GM12878 (cell line): ENCODE measurements around the gene DNAAF1. TPM values are rescaled to one million over a fixed set of nuclear protein-coding genes. Genes with fewer than 3 reads are reported as not detected.

Experiments used
- ATAC-seq: fragments of 200-7000 bp; cut with Tn5 transposase; 3 replicates; pipeline ENCODE4 v1.9.1; 2020; ENCODE audit warnings: mild to moderate bottlenecking, moderate library complexity
- BruUV-seq: library from RNA; stranded (reverse); fragments of 400-500 nt; replicated peaks from 2 replicates; lab custom pipeline; 2021; lab: Mats Ljungman, UMichigan
- CTCF ChIA-PET: fragments of 300-600 bp; sonication (Branson Sonifier 250); formaldehyde crosslinking; extraction: SDS; loops from one replicate; lab custom pipeline; 2021; ENCODE audit warnings: inconsistent platforms; lab: Yijun Ruan, JAX
- POLR2A ChIA-PET: fragments of 350-600 bp; formaldehyde crosslinking; extraction: SDS; loops from one replicate; lab custom pipeline; 2021; ENCODE audit warnings: inconsistent platforms; lab: Charles Lee
- RAD21 ChIA-PET: fragments of 300-600 bp; sonication (Branson Sonifier 250); formaldehyde crosslinking; loops from one replicate; lab custom pipeline; 2023; ENCODE audit warnings: antibody characterized with exemption; ENCODE audit not compliant: unreplicated experiment; lab: Charles Lee
- SMC1A ChIA-PET: fragments of 300-600 bp; sonication (Branson Sonifier 250); formaldehyde crosslinking; loops from one replicate; lab custom pipeline; 2023; ENCODE audit not compliant: unreplicated experiment, uncharacterized antibody; lab: Charles Lee
- DNase-seq: peaks from one replicate; pipeline ENCODE4 v3.0.0-alpha.2; 2011; ENCODE audit warnings: low read depth, low spot score
- FAIRE-seq: peaks from 3 replicates; lab custom pipeline; 2011; peaks lifted over from hg19 to GRCh38; lab: Jason Lieb, UNC
- H2AFZ ChIP-seq: 2 replicates; pipeline ENCODE4 v1.6.0; 2011; ENCODE audit warnings: low read depth, low read length, control low read depth; ENCODE audit not compliant: control insufficient read depth
- H3K27ac ChIP-seq: 2 replicates; pipeline ENCODE4 v1.5.1; 2011; ENCODE audit warnings: control low read depth; ENCODE audit not compliant: control insufficient read depth, insufficient read depth
- H3K27me3 ChIP-seq, 2 experiments: replicated peaks in 1 of 2; 2 replicates each; pipeline versions ENCODE4 v1.6.0 to v1.6.1; 2011; ENCODE audit warnings: low read length in 1 of 2; ENCODE audit not compliant: control insufficient read depth in 2 of 2, insufficient read depth in 2 of 2
- H3K36me3 ChIP-seq, 2 experiments: 2 replicates each; pipeline ENCODE4 v1.5.1; 2011; ENCODE audit warnings: low read length in 1 of 2; ENCODE audit not compliant: control insufficient read depth in 2 of 2, insufficient read depth in 2 of 2
- H3K4me1 ChIP-seq: 2 replicates; pipeline ENCODE4 v1.6.1; 2011; ENCODE audit warnings: mild to moderate bottlenecking, low read length, moderate library complexity, mixed read lengths; ENCODE audit not compliant: control insufficient read depth, insufficient read depth
- H3K4me2 ChIP-seq: 2 replicates; pipeline ENCODE4 v1.6.0; 2011; ENCODE audit warnings: control low read depth; ENCODE audit not compliant: control insufficient read depth, insufficient read depth
- H3K4me3 ChIP-seq: fragments of 200-600 bp; sonication (generic); 2 replicates; pipeline ENCODE4 v1.5.1; 2016
- H3K79me2 ChIP-seq: 2 replicates; pipeline ENCODE4 v1.6.0; 2011; ENCODE audit warnings: low read length; ENCODE audit not compliant: control insufficient read depth, insufficient read depth
- H3K9ac ChIP-seq: 2 replicates; pipeline ENCODE4 v1.8.0; 2011; ENCODE audit warnings: low read length, control low read depth, mixed read lengths; ENCODE audit not compliant: control insufficient read depth, insufficient read depth
- H3K9me3 ChIP-seq: replicated peaks from 3 replicates; pipeline ENCODE4 v1.5.1; 2011; ENCODE audit warnings: mild to moderate bottlenecking, low read length; ENCODE audit not compliant: control insufficient read depth, insufficient read depth
- H4K20me1 ChIP-seq: 2 replicates; pipeline ENCODE4 v1.6.0; 2011; ENCODE audit not compliant: control insufficient read depth, insufficient read depth
- BCL11A ChIP-seq: IDR thresholded peaks from 2 replicates; pipeline ENCODE4 v1.6.1; 2011; ENCODE audit warnings: low read depth, low read length
- BHLHE40 ChIP-seq, 2 experiments: fragments of 450-650 bp in 1 of 2; IDR thresholded peaks; 2 replicates each; pipeline ENCODE4 v1.6.1; 2011 to 2017; ENCODE audit warnings: low read depth in 2 of 2, borderline replicate concordance in 1 of 2, improper control_type of control experiment in 1 of 2, low read length in 1 of 2, mild to moderate bottlenecking in 1 of 2
- CTCF ChIP-seq, 3 experiments: IDR thresholded peaks in 2 of 3; conservative IDR thresholded peaks in 1 of 3; 2 replicates each; pipeline ENCODE4 v1.5.1; 2011; ENCODE audit warnings: low read depth in 3 of 3, low read length in 3 of 3, mild to moderate bottlenecking in 3 of 3, control low read depth in 2 of 3, moderate library complexity in 2 of 3, inconsistent platforms in 1 of 3, mixed read lengths in 1 of 3; ENCODE audit not compliant: control insufficient read depth in 2 of 3, insufficient read depth in 1 of 3; ENCODE audit errors: extremely low read depth in 1 of 3
- ESRRA ChIP-seq: IDR thresholded peaks from 2 replicates; pipeline ENCODE4 v1.6.1; 2012; ENCODE audit warnings: mild to moderate bottlenecking, low read length, improper control_type of control experiment
- NFXL1 ChIP-seq: fragments of 450-650 bp; IDR thresholded peaks from 2 replicates; pipeline ENCODE4 v1.6.1; 2017; ENCODE audit warnings: antibody characterized with exemption, mild to moderate bottlenecking, borderline replicate concordance
- PML ChIP-seq: IDR thresholded peaks from 2 replicates; pipeline ENCODE4 v1.6.1; 2012; ENCODE audit warnings: low read length, inconsistent platforms
- SPI1 ChIP-seq: IDR thresholded peaks from 2 replicates; pipeline ENCODE4 v1.6.1; 2011; ENCODE audit warnings: low read depth, mild to moderate bottlenecking, low read length, moderate library complexity, borderline replicate concordance; ENCODE audit not compliant: insufficient read depth
- STAT3 ChIP-seq: IDR thresholded peaks from 2 replicates; pipeline ENCODE4 v1.6.1; 2011; ENCODE audit warnings: low read depth, low read length, improper control_type of control experiment
- ZNF622 ChIP-seq: fragments of 450-650 bp; IDR thresholded peaks from 2 replicates; pipeline ENCODE4 v1.6.1; 2017; ENCODE audit warnings: mild to moderate bottlenecking, inconsistent platforms
- WGBS: methylation state at CpG from one replicate; pipeline ENCODE4 v1.1.6; 2016; ENCODE audit warnings: low lambda C conversion rate; ENCODE audit not compliant: insufficient replicate concordance, insufficient coverage; ENCODE audit errors: missing lambda C conversion rate; 5-methylcytosine and 5-hydroxymethylcytosine counted together
- in situ Hi-C: fragments of 300-500 bp; cut with MboI; formaldehyde crosslinking; loops from 9 replicates; pipeline ENCODE4 v1.14.3; 2018; ENCODE audit warnings: mixed read lengths
- intact Hi-C: fragments of 100-400 bp; cut with micrococcal nuclease; formaldehyde crosslinking; loops from one replicate; pipeline ENCODE4 v1.14.2; 2022; ENCODE audit not compliant: unreplicated experiment
- polyA plus RNA-seq, 11 experiments: library from polyadenylated mRNA; depleted of rRNA in 4 of 11; unstranded in 6 of 11; stranded (reverse) in 5 of 11; fragments of >200 nt; fragmentation: Nextera tagmentation in 4 of 11; fragmentation: Illumina TruSeq in 1 of 11; extraction: Ambion mirVana in 4 of 11; extraction: Trizol in 1 of 11; gene quantifications; 1 replicate in 1 of 11; 2 replicates in 10 of 11; pipeline versions ENCODE4 v1.2.1 to v1.2.3, GENCODE V29; 2011 to 2016; ENCODE audit warnings: inconsistent platforms in 2 of 11, missing spikeins in 2 of 11, low read depth in 1 of 11
- total RNA-seq, 4 experiments: library from RNA; depleted of rRNA in 3 of 4; stranded (reverse); fragments of >200 nt in 3 of 4; fragmentation: Illumina TruSeq in 1 of 4; extraction: Trizol in 1 of 4; gene quantifications; 2 replicates each; pipeline versions ENCODE4 v1.2.1 to v1.2.3, GENCODE V29; 2013 to 2021
- TF ChIP-seq, protein P1 (sequence below): fragments of 450-650 bp; IDR thresholded peaks from 2 replicates; pipeline ENCODE4 v1.6.1; 2017; ENCODE audit warnings: borderline replicate concordance

DNAAF1 gene
- total and polyA plus RNA-seq, 10 of the 15 experiments (the other 5 are each of a cell fraction or from before 2014, with no cell fraction given): 0.02 to 0.76 (median 0.08) TPM; not detected in 6

GRCh38 chr16:84143784-84144199, 1.3 kb upstream of the DNAAF1 start (continued):
- TF ChIP-seq, protein P1, sequence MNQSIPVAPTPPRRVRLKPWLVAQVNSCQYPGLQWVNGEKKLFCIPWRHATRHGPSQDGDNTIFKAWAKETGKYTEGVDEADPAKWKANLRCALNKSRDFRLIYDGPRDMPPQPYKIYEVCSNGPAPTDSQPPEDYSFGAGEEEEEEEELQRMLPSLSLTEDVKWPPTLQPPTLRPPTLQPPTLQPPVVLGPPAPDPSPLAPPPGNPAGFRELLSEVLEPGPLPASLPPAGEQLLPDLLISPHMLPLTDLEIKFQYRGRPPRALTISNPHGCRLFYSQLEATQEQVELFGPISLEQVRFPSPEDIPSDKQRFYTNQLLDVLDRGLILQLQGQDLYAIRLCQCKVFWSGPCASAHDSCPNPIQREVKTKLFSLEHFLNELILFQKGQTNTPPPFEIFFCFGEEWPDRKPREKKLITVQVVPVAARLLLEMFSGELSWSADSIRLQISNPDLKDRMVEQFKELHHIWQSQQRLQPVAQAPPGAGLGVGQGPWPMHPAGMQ: no peak
- TF ChIP-seq ESRRA (no peak), PML (no peak), BCL11A (no peak)

DNA sequence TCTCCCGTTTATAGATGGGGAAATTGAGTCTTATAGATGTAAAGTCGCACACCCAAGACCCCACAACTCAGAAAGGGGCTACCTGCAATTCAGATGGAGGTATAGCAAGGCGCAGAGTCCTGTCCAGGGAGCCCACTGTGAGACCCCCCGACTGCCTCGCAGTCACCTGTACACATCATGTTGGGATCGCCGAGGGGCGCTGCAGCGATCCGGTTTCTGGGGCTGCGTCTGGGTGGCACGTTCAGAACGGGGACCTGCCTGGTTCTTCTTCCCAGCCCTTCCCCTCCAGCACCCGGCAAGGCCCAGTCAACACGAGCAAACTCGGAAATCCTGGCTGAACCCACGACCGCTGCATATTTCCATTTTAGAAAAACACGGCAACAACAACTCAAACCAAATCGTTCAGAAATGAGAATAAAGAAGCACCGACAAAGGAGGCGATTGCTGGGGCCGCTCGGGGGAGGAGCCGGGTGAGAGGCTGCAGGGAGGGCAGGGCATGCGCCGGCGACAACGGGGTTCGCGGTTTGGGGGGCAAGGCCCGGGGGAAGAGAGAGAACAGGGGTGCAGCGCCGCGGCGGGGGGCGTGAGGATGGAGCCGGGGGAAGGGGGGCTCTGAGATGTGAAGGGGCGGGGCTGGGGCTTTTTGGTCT, 774 bp upstream of the DNAAF1 start:
- FAIRE-seq (peak; percentile 35), DNase-seq (no peak), ATAC-seq (peak; percentile 67)
- H2AFZ ChIP-seq: peak overlapping the region; percentile 80
- H4K20me1 ChIP-seq: no peaks in the 10 kb centered on the region
- no peaks in the 10 kb centered on the region for H3K36me3 ChIP-seq
- under 1% methylated on average over 27 of the region's 39 CpGs for WGBS
- peak overlapping the region; percentile 91 for H3K4me3 ChIP-seq
- ChIA-PET RAD21 (interaction anchor here (0.7 kb wide), 1 partner anchor 11 kb away, joined by 3 read pairs; no protein-coding TSS in a partner anchor), POLR2A (interaction anchor here (0.9 kb wide), 1 partner anchor 28 kb away, joined by 5 read pairs; no protein-coding TSS in a partner anchor), SMC1A (no interaction called here), CTCF (interaction anchor here (1.1 to 2.4 kb wide), 4 partner anchors 12 to 362 kb away, joined by 3 to 8 read pairs (median 4); partner anchors contain the start of genes MBTPS1 and TAF1C)
- no peak overlapping the region for H3K27ac ChIP-seq
- H3K4me1 ChIP-seq: peaks cover 4% of the 10 kb centered on the region
- H3K9me3 ChIP-seq: no peaks in the 10 kb centered on the region
- peak overlapping the region; percentile 91 for H3K4me2 ChIP-seq
- no peaks in the 10 kb centered on the region for H3K27me3 ChIP-seq
- in situ Hi-C loops (loop anchor here (5.0 kb wide), 1 partner anchor 57 kb away; no protein-coding TSS in a partner anchor), intact Hi-C loops (loop anchor here (2.0 kb wide), 1 partner anchor 28 kb away; the partner anchor contains the start of gene MBTPS1)
- H3K9ac ChIP-seq: peak overlapping the region; percentile 56
- H3K79me2 ChIP-seq: peaks cover 1% of the 10 kb centered on the region
- TSS peak; percentile 62 for BruUV-seq
- TF ChIP-seq, protein P1: no peak
- TF ChIP-seq ZNF622: no peak
- TF ChIP-seq NFXL1: no peak
- no peak for TF ChIP-seq STAT3
- TF ChIP-seq SPI1: no peak
- TF ChIP-seq BHLHE40 (IDR thresholded peaks at IDR 0.05; ENCODE audit: borderline replicate concordance in 1 of 2, low read depth in 2 of 2, low read length in 1 of 2): peak in 1 of 2 experiments; percentile 60; a peak in 1 of 4 replicates
- TF ChIP-seq CTCF (IDR thresholded peaks at IDR 0.05 in 2 of 3, conservative IDR thresholded peaks at IDR 0.05 in 1 of 3; ENCODE audit: control insufficient read depth in 2 of 3, extremely low read depth in 1 of 3, insufficient read depth in 1 of 3, low read depth in 3 of 3, low read length in 3 of 3): peak in 2 of 3 experiments; percentile 8 to 24; a peak in 1 of 6 replicates
